Esophagus squamous epithelium (tissue), 4 donors: ENCODE measurements around the gene SLC35A3.

Source experiments
- POLR2A ChIP-seq, 4 donors: fragments of 450-650 bp; IDR thresholded peaks; one replicate each; pipeline ENCODE4 v1.6.1; 2017; ENCODE audit warnings: antibody characterized with exemption in 4 of 4, mild to moderate bottlenecking in 4 of 4, moderate library complexity in 3 of 4
- TF ChIP-seq, protein P1 (sequence below), 6 experiments: fragments of 450-650 bp in 4 of 6; fragments of 200-600 bp in 2 of 6; sonication (generic) in 2 of 6; IDR thresholded peaks; one replicate each; pipeline ENCODE4 v1.5.1; 2016 to 2019; ENCODE audit warnings: antibody characterized with exemption in 6 of 6, mild to moderate bottlenecking in 4 of 6, moderate library complexity in 4 of 6

DNA sequence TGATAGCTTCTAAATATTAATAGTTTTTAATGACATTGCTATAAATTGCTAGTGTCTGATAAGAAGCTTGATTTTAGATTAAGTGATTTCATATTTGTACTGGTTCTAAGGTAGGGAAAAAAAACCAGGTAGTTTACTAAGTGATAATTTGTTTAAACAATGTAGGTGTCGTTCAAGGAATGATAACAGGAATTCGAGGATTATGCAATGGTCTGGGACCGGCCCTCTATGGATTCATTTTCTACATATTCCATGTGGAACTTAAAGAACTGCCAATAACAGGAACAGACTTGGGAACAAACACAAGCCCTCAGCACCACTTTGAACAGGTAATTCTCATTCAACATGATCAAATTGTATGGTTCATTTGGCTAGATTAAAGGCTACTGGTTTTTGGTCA is 110.5 kb downstream of the SLC35A3 start:
- TF ChIP-seq, protein P1, sequence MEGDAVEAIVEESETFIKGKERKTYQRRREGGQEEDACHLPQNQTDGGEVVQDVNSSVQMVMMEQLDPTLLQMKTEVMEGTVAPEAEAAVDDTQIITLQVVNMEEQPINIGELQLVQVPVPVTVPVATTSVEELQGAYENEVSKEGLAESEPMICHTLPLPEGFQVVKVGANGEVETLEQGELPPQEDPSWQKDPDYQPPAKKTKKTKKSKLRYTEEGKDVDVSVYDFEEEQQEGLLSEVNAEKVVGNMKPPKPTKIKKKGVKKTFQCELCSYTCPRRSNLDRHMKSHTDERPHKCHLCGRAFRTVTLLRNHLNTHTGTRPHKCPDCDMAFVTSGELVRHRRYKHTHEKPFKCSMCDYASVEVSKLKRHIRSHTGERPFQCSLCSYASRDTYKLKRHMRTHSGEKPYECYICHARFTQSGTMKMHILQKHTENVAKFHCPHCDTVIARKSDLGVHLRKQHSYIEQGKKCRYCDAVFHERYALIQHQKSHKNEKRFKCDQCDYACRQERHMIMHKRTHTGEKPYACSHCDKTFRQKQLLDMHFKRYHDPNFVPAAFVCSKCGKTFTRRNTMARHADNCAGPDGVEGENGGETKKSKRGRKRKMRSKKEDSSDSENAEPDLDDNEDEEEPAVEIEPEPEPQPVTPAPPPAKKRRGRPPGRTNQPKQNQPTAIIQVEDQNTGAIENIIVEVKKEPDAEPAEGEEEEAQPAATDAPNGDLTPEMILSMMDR (IDR thresholded peaks at IDR 0.05), result no peak
- TF ChIP-seq POLR2A (IDR thresholded peaks at IDR 0.05), result no peak
